K562 (cell line): Measurements from ENCODE around the gene GYG2.
"Not testable (repeated sequence)": the region's sequence is repeated elsewhere in the genome, so short reads cannot be mapped to it uniquely, and the experiment has no call there.

Source experiments
- CREB5 ChIP-seq: fragments of 250-450 bp; sonication (Bioruptor Pico); IDR thresholded peaks from 2 replicates; pipeline ENCODE4 v1.5.0; 2020; ENCODE audit warnings: mild to moderate bottlenecking
- FOXA1 ChIP-seq: fragments of 450-650 bp; IDR thresholded peaks from 2 replicates; pipeline ENCODE4 v1.6.1; 2016; ENCODE audit warnings: mild to moderate bottlenecking, borderline replicate concordance
- JUND ChIP-seq, 2 experiments: IDR thresholded peaks; 2 replicates in 1 of 2; 3 replicates in 1 of 2; pipeline ENCODE4 v1.6.1; 2011; ENCODE audit warnings: borderline replicate concordance in 2 of 2, low read depth in 2 of 2, low read length in 2 of 2, improper control_type of control experiment in 1 of 2, missing biosample characterization in 1 of 2, missing genetic modification characterization in 1 of 2, missing genetic modification reagents in 1 of 2
- MTA3 ChIP-seq: fragments of 450-650 bp; formaldehyde crosslinking; IDR thresholded peaks from 2 replicates; pipeline ENCODE4 v1.6.1; 2017; ENCODE audit warnings: mild to moderate bottlenecking, borderline replicate concordance
- PHTF2 ChIP-seq: fragments of 250-450 bp; sonication (Bioruptor Pico); IDR thresholded peaks from 2 replicates; pipeline ENCODE4 v1.5.0; 2021; ENCODE audit warnings: mild to moderate bottlenecking
- POLR2A ChIP-seq: fragments of 450-650 bp; conservative IDR thresholded peaks from 2 replicates; pipeline ENCODE4 v1.6.1; 2016
- PTBP1 ChIP-seq: fragments of 200-400 bp; formaldehyde crosslinking; IDR thresholded peaks from 2 replicates; pipeline ENCODE4 v1.6.1; 2017; ENCODE audit warnings: low read depth, low read length
- SMAD4 ChIP-seq: fragments of 250-450 bp; sonication (Bioruptor Pico); conservative IDR thresholded peaks from 2 replicates; pipeline ENCODE4 v1.8.0; 2021; ENCODE audit warnings: inconsistent platforms, mild to moderate bottlenecking, moderate library complexity
- TSHZ1 ChIP-seq: fragments of 250-450 bp; sonication (Bioruptor Pico); IDR thresholded peaks from 2 replicates; pipeline ENCODE4 v1.4.0; 2020; ENCODE audit warnings: mild to moderate bottlenecking, moderate library complexity
- ZNF143 ChIP-seq: sonication (generic); formaldehyde crosslinking; IDR thresholded peaks from 2 replicates; pipeline ENCODE4 v1.9.0; 2022; ENCODE audit warnings: mild to moderate bottlenecking, missing genetic modification reagents
- ZNF780A ChIP-seq: fragments of 250-450 bp; sonication (Bioruptor Pico); IDR thresholded peaks from 2 replicates; pipeline ENCODE4 v1.5.0; 2021; ENCODE audit warnings: mild to moderate bottlenecking
- TF ChIP-seq, protein P1 (sequence below), 3 experiments: IDR thresholded peaks in 2 of 3; conservative IDR thresholded peaks in 1 of 3; 2 replicates each; pipeline ENCODE4 v1.5.1; 2011 to 2012; ENCODE audit warnings: low read length in 3 of 3, mild to moderate bottlenecking in 3 of 3, control low read depth in 2 of 3, improper control_type of control experiment in 1 of 3, inconsistent platforms in 1 of 3, low read depth in 1 of 3, mixed read lengths in 1 of 3, moderate library complexity in 1 of 3; ENCODE audit not compliant: insufficient read depth in 2 of 3
- TF ChIP-seq, protein P2 (sequence below): IDR thresholded peaks from 3 replicates; pipeline ENCODE4 v1.6.1; 2011; ENCODE audit warnings: borderline replicate concordance, mild to moderate bottlenecking, moderate library complexity; ENCODE audit not compliant: insufficient read length; ENCODE audit errors: extremely low read depth

DNA sequence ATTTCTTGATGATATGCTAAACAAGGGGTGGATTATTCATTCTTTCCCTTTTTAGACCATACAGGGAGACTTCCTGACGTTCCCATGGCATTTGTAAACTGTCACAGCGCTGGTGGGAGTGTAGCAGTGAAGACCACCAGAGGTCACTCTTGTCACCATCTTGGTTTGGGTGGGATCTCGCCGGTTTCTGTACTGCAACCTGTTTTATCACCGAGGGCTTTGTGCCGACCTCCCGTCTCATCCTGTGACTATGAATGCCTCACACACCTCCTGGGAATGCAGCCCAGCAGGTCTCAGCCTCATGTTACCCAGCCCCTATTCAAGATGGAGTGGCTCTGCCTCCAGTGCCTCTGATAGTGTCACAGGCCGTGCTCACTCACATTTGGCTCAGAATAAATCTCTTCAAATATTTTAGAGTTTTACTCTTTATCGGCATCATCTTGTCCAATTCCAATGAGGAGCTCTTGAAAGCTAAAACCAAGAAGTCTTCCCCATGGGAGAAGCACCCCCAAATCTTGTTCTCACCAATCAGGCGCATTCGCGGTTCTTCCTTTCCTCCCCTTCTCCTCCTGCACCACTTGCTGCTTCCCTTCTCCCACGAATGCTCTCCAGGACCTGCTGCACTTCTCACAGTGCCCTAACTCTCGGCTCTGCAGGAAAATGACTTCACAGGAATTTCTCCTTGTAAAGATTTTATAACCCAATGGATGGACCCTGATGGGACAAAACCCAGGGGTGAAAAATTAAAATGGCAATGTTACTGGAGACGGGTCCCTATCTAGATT is 61.2 kb downstream of the GYG2 start:
- not testable (repeated sequence) for TF ChIP-seq PHTF2 (CRISPR knock-in tag); TSHZ1; MTA3; ZNF780A (CRISPR knock-in tag); FOXA1; CREB5 (CRISPR knock-in tag); PTBP1; ZNF143 (CRISPR knock-in tag); JUND (IDR thresholded peaks at IDR 0.05; ENCODE audit: borderline replicate concordance, low read depth, low read length); JUND (tag; IDR thresholded peaks at IDR 0.05; ENCODE audit: borderline replicate concordance, low read depth, low read length); SMAD4 (CRISPR knock-in tag); POLR2A
- TF ChIP-seq, protein P1, sequence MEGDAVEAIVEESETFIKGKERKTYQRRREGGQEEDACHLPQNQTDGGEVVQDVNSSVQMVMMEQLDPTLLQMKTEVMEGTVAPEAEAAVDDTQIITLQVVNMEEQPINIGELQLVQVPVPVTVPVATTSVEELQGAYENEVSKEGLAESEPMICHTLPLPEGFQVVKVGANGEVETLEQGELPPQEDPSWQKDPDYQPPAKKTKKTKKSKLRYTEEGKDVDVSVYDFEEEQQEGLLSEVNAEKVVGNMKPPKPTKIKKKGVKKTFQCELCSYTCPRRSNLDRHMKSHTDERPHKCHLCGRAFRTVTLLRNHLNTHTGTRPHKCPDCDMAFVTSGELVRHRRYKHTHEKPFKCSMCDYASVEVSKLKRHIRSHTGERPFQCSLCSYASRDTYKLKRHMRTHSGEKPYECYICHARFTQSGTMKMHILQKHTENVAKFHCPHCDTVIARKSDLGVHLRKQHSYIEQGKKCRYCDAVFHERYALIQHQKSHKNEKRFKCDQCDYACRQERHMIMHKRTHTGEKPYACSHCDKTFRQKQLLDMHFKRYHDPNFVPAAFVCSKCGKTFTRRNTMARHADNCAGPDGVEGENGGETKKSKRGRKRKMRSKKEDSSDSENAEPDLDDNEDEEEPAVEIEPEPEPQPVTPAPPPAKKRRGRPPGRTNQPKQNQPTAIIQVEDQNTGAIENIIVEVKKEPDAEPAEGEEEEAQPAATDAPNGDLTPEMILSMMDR (IDR thresholded peaks at IDR 0.05 in 2 of 3, conservative IDR thresholded peaks at IDR 0.05 in 1 of 3; ENCODE audit: insufficient read depth in 2 of 3, low read depth in 1 of 3, low read length in 3 of 3), result peak in 2 of 3 experiments; percentile 47 to 55; a peak in 4 of 6 replicates
- TF ChIP-seq, protein P2, sequence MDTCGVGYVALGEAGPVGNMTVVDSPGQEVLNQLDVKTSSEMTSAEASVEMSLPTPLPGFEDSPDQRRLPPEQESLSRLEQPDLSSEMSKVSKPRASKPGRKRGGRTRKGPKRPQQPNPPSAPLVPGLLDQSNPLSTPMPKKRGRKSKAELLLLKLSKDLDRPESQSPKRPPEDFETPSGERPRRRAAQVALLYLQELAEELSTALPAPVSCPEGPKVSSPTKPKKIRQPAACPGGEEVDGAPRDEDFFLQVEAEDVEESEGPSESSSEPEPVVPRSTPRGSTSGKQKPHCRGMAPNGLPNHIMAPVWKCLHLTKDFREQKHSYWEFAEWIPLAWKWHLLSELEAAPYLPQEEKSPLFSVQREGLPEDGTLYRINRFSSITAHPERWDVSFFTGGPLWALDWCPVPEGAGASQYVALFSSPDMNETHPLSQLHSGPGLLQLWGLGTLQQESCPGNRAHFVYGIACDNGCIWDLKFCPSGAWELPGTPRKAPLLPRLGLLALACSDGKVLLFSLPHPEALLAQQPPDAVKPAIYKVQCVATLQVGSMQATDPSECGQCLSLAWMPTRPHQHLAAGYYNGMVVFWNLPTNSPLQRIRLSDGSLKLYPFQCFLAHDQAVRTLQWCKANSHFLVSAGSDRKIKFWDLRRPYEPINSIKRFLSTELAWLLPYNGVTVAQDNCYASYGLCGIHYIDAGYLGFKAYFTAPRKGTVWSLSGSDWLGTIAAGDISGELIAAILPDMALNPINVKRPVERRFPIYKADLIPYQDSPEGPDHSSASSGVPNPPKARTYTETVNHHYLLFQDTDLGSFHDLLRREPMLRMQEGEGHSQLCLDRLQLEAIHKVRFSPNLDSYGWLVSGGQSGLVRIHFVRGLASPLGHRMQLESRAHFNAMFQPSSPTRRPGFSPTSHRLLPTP, result not testable (repeated sequence)
